SU-DHL-6 (cell line): ENCODE data around the gene LRPAP1.
A peak's percentile ranks its signal among the peaks of the same experiment; 100 is the strongest.

ENCODE experiments used
- H2AFZ ChIP-seq: fragments of 200-600 bp; sonication (generic); 2 replicates; pipeline ENCODE4 v1.6.1; 2014; ENCODE audit warnings: low read depth, mild to moderate bottlenecking, moderate library complexity, mixed read lengths, antibody characterized with exemption, low read length; ENCODE audit not compliant: severe bottlenecking
- H3F3A ChIP-seq: fragments of 200-600 bp; shearing (Covaris generic); 2 replicates; pipeline ENCODE4 v1.6.0; 2016; ENCODE audit warnings: antibody characterized with exemption, mild to moderate bottlenecking; ENCODE audit not compliant: insufficient read depth
- H3K27ac ChIP-seq: fragments of 200-600 bp; sonication (generic); 2 replicates; pipeline ENCODE4 v1.5.1; 2016; ENCODE audit warnings: low read depth, mild to moderate bottlenecking, low read length, moderate library complexity, mixed read lengths
- H3K27me3 ChIP-seq: fragments of 200-600 bp; sonication (generic), shearing (Covaris generic); 2 replicates; pipeline ENCODE4 v1.6.0; 2014; ENCODE audit warnings: mild to moderate bottlenecking, low read length
- H3K36me3 ChIP-seq: fragments of 200-600 bp; sonication (generic); 2 replicates; pipeline ENCODE4 v1.6.1; 2014; ENCODE audit warnings: mild to moderate bottlenecking, low read length, mixed read lengths
- H3K4me2 ChIP-seq: fragments of 300-600, 200-600 bp; shearing (Covaris generic), sonication (generic); 2 replicates; pipeline ENCODE4 v1.6.0; 2014; ENCODE audit warnings: low read length, low read depth, mild to moderate bottlenecking; ENCODE audit not compliant: poor library complexity, severe bottlenecking
- H3K4me3 ChIP-seq: fragments of 200-600 bp; sonication (generic); 2 replicates; pipeline ENCODE4 v1.5.1; 2014; ENCODE audit warnings: antibody characterized with exemption, low read length, mild to moderate bottlenecking, mixed read lengths; ENCODE audit not compliant: insufficient read depth, poor library complexity, severe bottlenecking
- H3K79me2 ChIP-seq: fragments of 200-600 bp; sonication (generic); 2 replicates; pipeline ENCODE4 v1.6.1; 2014; ENCODE audit warnings: mild to moderate bottlenecking, low read length, moderate library complexity; ENCODE audit not compliant: insufficient read depth
- H3K9ac ChIP-seq: fragments of 200-600 bp; sonication (generic); 2 replicates; pipeline ENCODE4 v1.7.0; 2014; ENCODE audit warnings: mild to moderate bottlenecking, low read length
- H3K9me2 ChIP-seq: fragments of 200-600 bp; sonication (generic); replicated peaks from 2 replicates; pipeline ENCODE4 v1.6.1; 2014; ENCODE audit warnings: low read length; ENCODE audit not compliant: insufficient read depth
- H3K9me3 ChIP-seq: fragments of 200-600 bp; sonication (generic); 2 replicates; pipeline ENCODE4 v1.6.1; 2014; ENCODE audit warnings: low read length, mixed read lengths; ENCODE audit not compliant: insufficient read depth
- H4K20me1 ChIP-seq: fragments of 200-600 bp; sonication (generic); 2 replicates; pipeline ENCODE4 v1.6.1; 2014; ENCODE audit warnings: low read depth, mild to moderate bottlenecking, antibody characterized with exemption, low read length, moderate library complexity, mixed read lengths
- EZH2phosphoT487 ChIP-seq: fragments of 200-600 bp; sonication (generic), shearing (Covaris generic); conservative IDR thresholded peaks from 2 replicates; pipeline ENCODE4 v1.6.1; 2018; ENCODE audit warnings: mild to moderate bottlenecking, antibody characterized with exemption, low read length, moderate library complexity, mixed read lengths
- TF ChIP-seq, protein P1 (sequence below): fragments of 200-600 bp; sonication (generic); IDR thresholded peaks from one replicate; pipeline ENCODE4 v1.5.1; 2017; ENCODE audit warnings: antibody characterized with exemption, mild to moderate bottlenecking, low read length, moderate library complexity; ENCODE audit not compliant: insufficient read depth, poor library complexity, severe bottlenecking

LRPAP1 gene

DNA sequence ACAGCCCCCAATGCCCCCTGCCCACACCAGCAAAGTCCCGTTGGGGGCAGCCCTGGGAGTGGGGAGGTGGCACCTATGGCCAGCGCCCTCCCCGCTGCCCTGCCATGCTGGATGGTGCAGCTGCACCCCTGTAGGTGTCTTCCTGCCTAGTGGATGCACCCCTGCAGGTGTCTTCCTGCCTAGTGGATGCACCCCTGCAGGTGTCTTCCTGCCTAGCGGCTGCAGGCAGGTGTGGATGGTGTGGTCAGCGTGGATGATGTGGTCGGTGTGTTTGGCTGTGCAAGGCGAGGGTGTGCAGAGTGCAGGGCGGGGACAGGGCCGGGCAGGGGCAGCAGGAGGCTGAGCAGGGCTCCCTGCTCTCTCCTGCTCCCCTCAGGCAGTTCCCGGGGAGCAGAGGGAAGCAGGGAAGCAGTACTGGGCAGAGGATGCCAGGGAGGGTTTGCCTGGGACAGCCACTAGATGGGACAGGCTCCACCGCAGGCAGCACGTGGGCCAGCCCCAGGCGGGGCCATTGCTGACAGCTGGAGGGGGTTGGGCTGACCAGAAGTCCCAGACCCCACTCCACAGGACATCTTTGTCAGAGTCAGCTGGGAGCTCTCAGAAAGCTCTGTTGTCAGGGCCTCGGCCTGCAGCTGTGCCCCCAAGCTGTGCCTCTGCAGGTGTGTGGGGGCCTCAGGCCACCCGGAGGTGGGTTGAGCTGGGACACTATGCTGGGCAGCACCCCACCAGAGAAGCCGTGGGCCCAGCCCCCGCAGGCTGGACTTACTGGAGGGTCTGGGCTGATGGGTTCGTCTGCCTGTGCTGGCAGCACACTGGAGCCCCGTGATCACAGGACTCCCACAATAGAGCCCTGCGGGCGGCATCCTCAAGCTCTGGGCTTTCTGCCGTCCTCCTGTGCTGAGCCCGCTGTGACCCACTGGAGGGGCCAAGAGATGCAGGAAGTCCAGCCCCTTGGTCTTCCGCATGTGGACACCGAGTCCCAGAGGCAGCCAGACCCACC is 45.4 kb downstream of the LRPAP1 start:
- TF ChIP-seq EZH2phosphoT487, result no peak
- TF ChIP-seq, protein P1, sequence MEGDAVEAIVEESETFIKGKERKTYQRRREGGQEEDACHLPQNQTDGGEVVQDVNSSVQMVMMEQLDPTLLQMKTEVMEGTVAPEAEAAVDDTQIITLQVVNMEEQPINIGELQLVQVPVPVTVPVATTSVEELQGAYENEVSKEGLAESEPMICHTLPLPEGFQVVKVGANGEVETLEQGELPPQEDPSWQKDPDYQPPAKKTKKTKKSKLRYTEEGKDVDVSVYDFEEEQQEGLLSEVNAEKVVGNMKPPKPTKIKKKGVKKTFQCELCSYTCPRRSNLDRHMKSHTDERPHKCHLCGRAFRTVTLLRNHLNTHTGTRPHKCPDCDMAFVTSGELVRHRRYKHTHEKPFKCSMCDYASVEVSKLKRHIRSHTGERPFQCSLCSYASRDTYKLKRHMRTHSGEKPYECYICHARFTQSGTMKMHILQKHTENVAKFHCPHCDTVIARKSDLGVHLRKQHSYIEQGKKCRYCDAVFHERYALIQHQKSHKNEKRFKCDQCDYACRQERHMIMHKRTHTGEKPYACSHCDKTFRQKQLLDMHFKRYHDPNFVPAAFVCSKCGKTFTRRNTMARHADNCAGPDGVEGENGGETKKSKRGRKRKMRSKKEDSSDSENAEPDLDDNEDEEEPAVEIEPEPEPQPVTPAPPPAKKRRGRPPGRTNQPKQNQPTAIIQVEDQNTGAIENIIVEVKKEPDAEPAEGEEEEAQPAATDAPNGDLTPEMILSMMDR, result no peak
- no peaks in the 10 kb centered on the region for H3K27me3 ChIP-seq

DNA sequence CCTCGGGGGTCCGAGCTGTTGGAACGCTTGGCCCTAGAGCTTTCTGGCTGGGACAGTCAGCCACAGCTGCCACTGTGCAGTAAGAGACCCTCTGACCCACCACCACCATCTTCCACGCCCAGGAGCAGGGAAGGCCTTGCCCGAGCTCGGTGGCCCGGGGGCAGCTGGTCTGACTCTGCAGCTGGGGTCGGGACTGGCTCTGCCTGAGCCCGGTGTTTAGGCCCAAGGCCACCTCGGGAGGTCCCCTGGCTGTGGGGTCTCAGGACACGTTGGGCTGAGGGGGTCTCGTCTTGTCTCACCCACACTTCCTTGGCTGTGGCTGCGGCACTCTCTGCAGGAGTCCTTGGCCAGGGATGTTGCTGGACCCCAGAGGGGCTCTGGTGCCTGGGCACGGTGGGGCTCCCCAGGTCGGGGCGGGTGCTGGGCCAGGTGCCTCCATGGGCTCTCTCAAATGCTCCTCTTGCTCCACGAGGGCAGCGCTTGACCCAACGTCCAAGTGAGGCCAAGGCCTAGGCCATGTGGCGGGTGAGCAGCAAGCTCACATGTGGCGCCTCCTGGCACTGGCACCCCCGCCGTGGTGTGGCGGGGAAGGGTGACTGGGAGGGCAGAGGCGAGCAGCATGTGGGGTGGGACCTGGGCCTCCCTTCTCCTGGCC is 46.2 kb downstream of the LRPAP1 start:
- Histone ChIP-seq H3K36me3 (no peaks in the 10 kb centered on the region), H4K20me1 (no peaks in the 10 kb centered on the region), H2AFZ (no peak overlapping the region), H3K27ac (no peak overlapping the region), H3K27me3 (no peaks in the 10 kb centered on the region), H3K9ac (no peak overlapping the region), H3F3A (no peaks in the 10 kb centered on the region), H3K79me2 (no peaks in the 10 kb centered on the region), H3K9me2 (no peaks in the 10 kb centered on the region), H3K4me2 (no peak overlapping the region), H3K9me3 (no peaks in the 10 kb centered on the region), H3K4me3 (no peak overlapping the region)
- TF ChIP-seq, protein P1, result no peak
- TF ChIP-seq EZH2phosphoT487, result no peak

More for the DNA sequence above, 45.4 kb downstream of the LRPAP1 start:
- Histone ChIP-seq H3K4me2 (no peak overlapping the region), H3K9ac (no peak overlapping the region), H3K36me3 (no peaks in the 10 kb centered on the region), H3K79me2 (no peaks in the 10 kb centered on the region), H3K9me3 (no peaks in the 10 kb centered on the region), H2AFZ (no peak overlapping the region), H4K20me1 (no peaks in the 10 kb centered on the region), H3K4me3 (no peak overlapping the region), H3F3A (no peaks in the 10 kb centered on the region), H3K27ac (no peak overlapping the region), H3K9me2 (no peaks in the 10 kb centered on the region)

DNA sequence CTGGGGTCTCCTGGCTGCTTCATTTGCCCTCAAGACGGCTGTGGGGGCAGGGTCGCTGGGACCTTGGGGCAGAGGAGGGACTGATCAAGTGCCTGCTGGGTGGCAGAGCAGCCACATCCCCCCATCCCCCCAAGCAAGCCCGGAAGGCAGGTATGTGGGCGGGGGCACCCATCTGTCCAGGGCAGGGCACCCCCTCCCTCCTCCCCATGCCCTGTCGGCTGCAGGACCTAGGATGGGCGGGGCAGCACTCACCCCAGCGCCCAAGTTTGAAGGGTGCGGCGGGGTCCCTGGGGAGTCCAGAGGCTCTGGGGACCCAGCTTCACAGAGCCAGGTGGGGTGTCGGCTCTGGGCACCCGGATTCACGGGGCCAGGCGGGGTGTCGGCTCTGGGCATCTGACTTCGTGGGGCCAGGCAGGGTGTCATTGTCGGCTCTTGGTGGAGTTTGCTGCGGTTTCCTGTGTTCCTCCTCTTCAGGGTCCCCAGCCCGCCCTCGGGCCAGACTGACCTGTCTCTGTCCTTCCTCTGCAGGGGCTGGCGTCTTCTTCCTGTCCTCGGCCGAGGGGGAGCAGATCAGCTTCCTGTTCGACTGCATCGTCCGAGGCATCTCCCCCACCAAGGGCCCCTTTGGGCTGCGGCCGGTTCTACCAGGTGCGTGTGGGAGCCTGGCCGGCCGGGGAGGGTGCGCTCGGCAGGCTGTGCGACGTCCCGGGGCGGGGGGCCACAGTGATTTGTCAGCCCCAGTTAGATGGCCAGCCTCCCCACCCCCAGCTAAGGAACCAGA is 47.0 kb downstream of the LRPAP1 start:
- no peaks in the 10 kb centered on the region for H3K36me3 ChIP-seq
- H4K20me1 ChIP-seq, result no peaks in the 10 kb centered on the region
- H3K9me2 ChIP-seq, result no peaks in the 10 kb centered on the region
- H3K27me3 ChIP-seq, result no peaks in the 10 kb centered on the region
- H3F3A ChIP-seq, result no peaks in the 10 kb centered on the region
- no peak overlapping the region for H2AFZ ChIP-seq
- H3K9me3 ChIP-seq, result no peaks in the 10 kb centered on the region
- H3K27ac ChIP-seq, result no peak overlapping the region
- H3K4me2 ChIP-seq, result peak overlapping the region; percentile 2
- no peaks in the 10 kb centered on the region for H3K79me2 ChIP-seq
- H3K9ac ChIP-seq, result no peak overlapping the region; the same call in 1 of the 2 replicates
- H3K4me3 ChIP-seq, result no peak overlapping the region
- TF ChIP-seq, protein P1, result no peak
- no peak for TF ChIP-seq EZH2phosphoT487
